SJCRH30 (cell line): ENCODE results near the gene CMIP. TPM values are rescaled to one million over a fixed set of nuclear protein-coding genes. Genes with fewer than 3 reads are reported as not detected.

ENCODE experiments used
- DNase-seq, 2 experiments: peaks; one replicate each; pipeline ENCODE4 v3.0.0-alpha.2; 2015 to 2020
- H3K27ac ChIP-seq: fragments of 250-450 bp; sonication (Bioruptor Pico); 2 replicates; pipeline ENCODE4 v1.5.1; 2020; ENCODE audit warnings: mild to moderate bottlenecking, moderate library complexity
- H3K27me3 ChIP-seq: fragments of 250-450 bp; sonication (Bioruptor Pico); 2 replicates; pipeline ENCODE4 v1.5.1; 2020; ENCODE audit warnings: mild to moderate bottlenecking, moderate library complexity
- H3K36me3 ChIP-seq: fragments of 250-450 bp; sonication (Bioruptor Pico); 2 replicates; pipeline ENCODE4 v1.5.1; 2020; ENCODE audit warnings: mild to moderate bottlenecking, moderate library complexity
- H3K4me1 ChIP-seq: fragments of 250-450 bp; sonication (Bioruptor Pico); 2 replicates; pipeline ENCODE4 v1.5.1; 2020; ENCODE audit warnings: mild to moderate bottlenecking, moderate library complexity
- H3K4me3 ChIP-seq: fragments of 250-450 bp; sonication (Bioruptor Pico); 2 replicates; pipeline ENCODE4 v1.5.1; 2020; ENCODE audit warnings: mild to moderate bottlenecking, moderate library complexity
- H3K9me3 ChIP-seq: fragments of 250-450 bp; sonication (Bioruptor Pico); replicated peaks from 2 replicates; pipeline ENCODE4 v1.5.1; 2020; ENCODE audit warnings: mild to moderate bottlenecking, moderate library complexity
- total RNA-seq: library from RNA; depleted of rRNA; stranded (reverse); fragments of >200 nt; shearing (Covaris generic); gene quantifications from 2 replicates; pipeline ENCODE4 v1.2.3, GENCODE V29; 2014

CMIP gene
- total RNA-seq, 1 experiment from 2014 or later: 12.9 TPM

DNA sequence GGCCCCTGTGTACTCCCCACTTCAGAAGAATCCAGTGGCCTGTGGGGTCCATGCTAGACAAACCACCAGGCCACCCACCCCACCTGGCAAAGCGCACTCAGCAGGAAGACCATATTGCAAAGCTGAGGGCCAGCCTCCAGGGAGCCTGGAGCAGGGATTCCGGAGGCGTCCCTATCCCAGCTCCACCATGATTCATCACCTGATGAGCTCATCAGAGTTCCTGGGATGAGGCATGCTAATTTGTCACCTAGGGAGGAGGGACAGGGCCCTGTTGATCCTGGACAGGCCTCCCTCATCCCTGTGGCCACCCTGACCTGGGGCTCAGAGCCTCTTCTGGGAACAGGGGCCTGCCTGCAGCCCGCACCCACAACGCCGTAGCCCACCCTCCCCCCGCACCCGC is 202.9 kb downstream of the CMIP start:
- Histone ChIP-seq H3K4me1 (peaks cover 35% of the 10 kb centered on the region), H3K36me3 (no peaks in the 10 kb centered on the region), H3K27me3 (no peaks in the 10 kb centered on the region), H3K4me3 (no peak overlapping the region), H3K9me3 (no peaks in the 10 kb centered on the region), H3K27ac (no peak overlapping the region)
- no peak for DNase-seq

DNA sequence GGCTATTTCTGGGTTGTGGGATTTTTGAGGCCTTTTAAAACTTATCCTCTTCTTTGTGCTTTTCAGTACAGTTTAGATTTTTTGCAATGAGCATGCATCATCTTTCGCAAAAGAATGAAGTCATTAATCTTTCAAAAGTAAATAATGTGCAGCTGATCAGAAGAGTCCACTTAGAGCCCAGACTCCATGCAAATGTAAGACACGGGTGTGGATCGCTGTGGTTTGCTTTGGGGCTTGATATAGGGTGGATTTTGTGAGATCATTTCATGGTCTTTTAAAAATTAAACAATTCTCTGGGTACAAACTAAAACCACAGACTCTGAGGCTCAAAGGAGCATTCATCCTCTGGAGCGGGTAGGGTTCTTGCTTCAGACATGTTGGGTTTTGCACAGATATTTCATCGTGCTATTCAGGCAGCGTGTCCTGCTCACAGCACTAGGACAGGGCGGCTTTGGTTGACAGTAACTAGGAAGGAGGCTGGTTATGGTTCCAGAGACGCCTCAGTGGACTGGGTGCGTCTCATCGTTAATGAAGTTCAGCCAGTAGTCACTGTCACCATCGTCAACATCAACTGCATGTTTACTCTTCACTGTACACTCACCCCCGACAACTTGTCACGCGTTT is 205.1 kb downstream of the CMIP start:
- no peak for DNase-seq

DNA sequence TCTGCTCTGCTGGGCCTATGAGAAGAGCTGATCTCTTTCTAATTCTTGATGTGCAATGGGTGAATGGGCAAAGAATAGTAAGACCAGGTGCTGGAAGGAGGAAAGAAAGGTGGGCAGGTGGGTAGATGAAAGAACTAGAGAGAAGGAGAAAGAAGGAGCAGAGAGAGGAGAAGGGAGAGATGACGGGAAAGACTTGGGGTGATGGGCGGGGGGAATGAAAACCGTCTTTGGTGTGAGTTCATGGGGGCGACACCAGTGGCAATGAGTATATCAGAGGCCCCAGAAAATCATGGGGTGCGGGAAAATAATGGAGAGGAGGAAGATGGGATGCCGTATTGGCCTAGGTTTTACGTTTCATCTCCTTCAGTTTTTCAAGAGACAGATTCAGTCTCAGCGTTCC is 205.7 kb downstream of the CMIP start:
- no peak overlapping the region for H3K4me3 ChIP-seq
- no peaks in the 10 kb centered on the region for H3K9me3 ChIP-seq
- peaks cover 34% of the 10 kb centered on the region for H3K4me1 ChIP-seq
- H3K36me3 ChIP-seq: no peaks in the 10 kb centered on the region
- H3K27ac ChIP-seq: no peak overlapping the region
- no peaks in the 10 kb centered on the region for H3K27me3 ChIP-seq
- DNase-seq: no peak

More for the DNA sequence above, 205.1 kb downstream of the CMIP start:
- peak overlapping the region; percentile 15; the same call in 1 of the 2 replicates for H3K27ac ChIP-seq
- no peaks in the 10 kb centered on the region for H3K36me3 ChIP-seq
- H3K9me3 ChIP-seq: no peaks in the 10 kb centered on the region
- H3K4me1 ChIP-seq: peaks cover 38% of the 10 kb centered on the region
- no peak overlapping the region for H3K4me3 ChIP-seq
- no peaks in the 10 kb centered on the region for H3K27me3 ChIP-seq

DNA sequence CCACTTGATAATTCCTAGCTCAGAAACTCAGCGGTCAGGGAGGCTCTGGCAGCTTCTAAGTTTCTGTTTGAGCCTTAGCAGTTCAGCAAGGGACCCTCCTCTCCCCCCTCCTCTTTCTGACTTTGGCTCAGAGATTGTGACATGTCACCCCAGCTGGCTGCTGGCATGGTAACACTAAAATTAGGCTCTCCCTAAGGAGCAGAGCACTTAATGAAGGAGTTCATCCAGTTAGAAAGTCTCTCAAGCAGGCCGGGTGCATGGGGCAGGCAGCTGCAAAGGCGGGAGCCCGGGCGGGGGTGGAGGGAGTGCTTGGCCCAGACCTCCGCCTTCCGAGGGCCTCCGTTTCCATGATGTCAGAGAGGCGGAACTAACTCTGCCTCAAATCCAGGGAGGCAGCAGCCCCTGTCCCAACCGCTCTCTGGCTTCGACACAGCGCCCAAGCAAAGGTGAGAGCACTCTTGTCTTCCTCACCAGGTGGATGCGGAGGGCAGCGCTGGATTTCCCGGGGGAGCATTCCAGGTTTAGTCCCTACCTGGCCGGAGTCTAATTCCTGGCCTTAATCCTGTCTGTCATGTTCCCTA is 206.5 kb downstream of the CMIP start:
- H3K27me3 ChIP-seq: no peaks in the 10 kb centered on the region
- H3K9me3 ChIP-seq: no peaks in the 10 kb centered on the region
- no peaks in the 10 kb centered on the region for H3K36me3 ChIP-seq
- H3K4me3 ChIP-seq: no peak overlapping the region
- peak; percentile 73 to 75 for DNase-seq
- peak overlapping the region; percentile 71 for H3K27ac ChIP-seq
- H3K4me1 ChIP-seq: peaks cover 34% of the 10 kb centered on the region

DNA sequence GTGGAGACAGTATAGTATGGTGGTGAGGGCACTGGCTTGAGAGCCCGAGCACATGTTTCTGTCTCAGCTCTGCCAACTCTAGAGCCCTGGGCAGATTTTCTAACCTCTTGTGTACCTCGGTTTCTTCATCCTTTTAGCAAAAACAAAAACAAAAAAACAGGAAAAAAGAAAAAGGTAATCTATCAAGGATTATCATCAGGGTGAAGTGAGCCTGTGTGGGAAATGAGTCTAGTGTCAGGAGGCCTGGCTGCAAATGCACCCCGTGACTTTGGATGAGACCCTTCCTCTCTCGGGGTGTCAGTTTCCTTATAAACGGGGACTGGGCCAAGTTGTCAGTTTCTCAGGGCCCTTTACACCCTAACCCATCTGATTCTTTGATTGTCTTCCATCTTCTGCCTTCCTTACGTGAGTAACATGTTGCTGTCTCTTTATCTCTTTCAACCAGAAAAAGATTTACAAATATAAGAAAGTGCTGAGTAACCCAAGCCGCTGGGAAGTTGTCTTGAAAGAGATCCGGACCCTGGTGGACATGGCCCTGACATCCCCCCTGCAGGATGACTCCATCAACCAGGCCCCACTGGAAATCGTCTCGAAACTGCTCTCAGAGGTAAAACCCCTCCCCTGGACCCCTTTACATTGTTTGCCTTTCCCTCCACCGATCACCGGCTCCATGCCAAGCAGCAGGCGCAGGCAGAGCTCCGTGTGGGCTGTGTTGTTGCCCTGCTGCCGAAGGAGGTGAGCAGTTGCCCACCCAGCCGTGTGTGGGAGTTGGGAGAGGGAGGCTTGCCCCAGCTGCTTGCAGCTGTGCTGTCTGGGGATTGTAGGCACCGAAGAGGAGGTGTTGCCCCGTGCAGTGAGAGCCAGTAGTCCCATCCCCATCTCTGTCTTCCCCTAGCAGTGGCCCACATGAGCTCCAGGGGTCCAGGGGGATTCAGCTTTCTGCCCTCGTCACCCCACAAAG is 207.4 kb downstream of the CMIP start:
- Histone ChIP-seq H3K27ac (peak overlapping the region; percentile 71), H3K9me3 (no peaks in the 10 kb centered on the region), H3K36me3 (no peaks in the 10 kb centered on the region), H3K4me3 (no peak overlapping the region), H3K27me3 (no peaks in the 10 kb centered on the region), H3K4me1 (peaks cover 39% of the 10 kb centered on the region)
- DNase-seq: peak in 1 of 2 experiments; percentile 55

DNA sequence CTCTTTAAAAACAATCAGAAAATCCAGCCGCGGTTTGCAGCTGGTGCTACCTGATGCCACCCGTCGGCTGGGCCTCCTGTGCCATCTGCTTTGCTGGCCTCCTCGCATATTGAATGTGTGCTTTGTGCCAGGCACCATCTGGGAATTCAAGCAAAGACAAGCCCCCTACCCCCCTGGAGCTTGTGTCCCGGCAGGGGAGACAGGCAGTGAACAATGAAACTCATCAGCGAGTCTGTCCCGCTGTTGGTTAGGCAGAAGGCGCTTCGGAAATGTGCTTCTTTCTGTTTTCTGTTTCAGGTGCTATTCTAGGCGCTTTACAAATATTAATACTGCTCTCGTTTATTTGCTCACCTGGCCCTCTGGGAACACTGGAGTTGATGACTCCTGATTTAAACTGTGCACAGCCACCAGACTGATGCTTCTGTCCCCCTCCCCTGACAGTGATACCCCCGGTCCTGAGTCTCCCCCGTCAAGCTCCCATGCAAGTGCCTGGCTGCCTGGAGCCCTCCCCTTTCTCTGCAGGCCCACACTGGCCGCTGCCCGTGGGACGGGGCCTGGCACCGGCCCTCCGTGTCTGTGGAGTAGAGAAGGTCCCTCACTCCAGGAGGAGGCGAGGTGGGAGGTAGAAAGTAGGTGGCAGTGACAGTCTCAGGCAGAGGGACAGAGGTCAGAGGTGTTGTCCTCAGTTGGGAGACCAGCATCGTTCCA is 208.3 kb downstream of the CMIP start:
- Histone ChIP-seq H3K27ac (peak overlapping the region; percentile 71; the same call in 1 of the 2 replicates), H3K36me3 (no peaks in the 10 kb centered on the region), H3K4me3 (no peak overlapping the region), H3K9me3 (no peaks in the 10 kb centered on the region), H3K4me1 (peaks cover 44% of the 10 kb centered on the region), H3K27me3 (no peaks in the 10 kb centered on the region)
- no peak for DNase-seq

DNA sequence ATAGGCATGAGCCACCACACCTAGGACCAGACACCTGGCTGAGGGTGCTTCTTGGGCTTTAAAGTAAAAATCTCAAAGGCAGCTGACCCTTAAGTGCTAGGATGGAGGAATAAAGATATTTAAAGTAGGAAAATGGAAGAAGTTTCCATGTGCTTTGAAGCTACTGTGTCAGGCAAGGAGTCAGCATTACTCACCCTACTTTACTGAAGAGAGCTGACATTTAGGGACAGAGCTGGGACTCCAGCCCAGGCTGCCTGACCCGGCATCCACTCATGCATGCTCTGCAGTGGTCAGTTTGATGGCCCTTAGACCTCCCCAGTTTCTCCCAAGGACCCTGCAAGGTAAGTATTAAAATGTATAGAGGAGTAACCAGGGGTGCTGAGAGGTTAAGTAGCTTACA is 209.7 kb downstream of the CMIP start:
- Histone ChIP-seq H3K4me1 (peaks cover 44% of the 10 kb centered on the region), H3K36me3 (0 out of 2 replicates have a peak, but pooled peaks cover 2% of the 10 kb centered on the region), H3K4me3 (no peak overlapping the region), H3K27me3 (no peaks in the 10 kb centered on the region), H3K9me3 (no peaks in the 10 kb centered on the region), H3K27ac (no peak overlapping the region)
- no peak for DNase-seq

DNA sequence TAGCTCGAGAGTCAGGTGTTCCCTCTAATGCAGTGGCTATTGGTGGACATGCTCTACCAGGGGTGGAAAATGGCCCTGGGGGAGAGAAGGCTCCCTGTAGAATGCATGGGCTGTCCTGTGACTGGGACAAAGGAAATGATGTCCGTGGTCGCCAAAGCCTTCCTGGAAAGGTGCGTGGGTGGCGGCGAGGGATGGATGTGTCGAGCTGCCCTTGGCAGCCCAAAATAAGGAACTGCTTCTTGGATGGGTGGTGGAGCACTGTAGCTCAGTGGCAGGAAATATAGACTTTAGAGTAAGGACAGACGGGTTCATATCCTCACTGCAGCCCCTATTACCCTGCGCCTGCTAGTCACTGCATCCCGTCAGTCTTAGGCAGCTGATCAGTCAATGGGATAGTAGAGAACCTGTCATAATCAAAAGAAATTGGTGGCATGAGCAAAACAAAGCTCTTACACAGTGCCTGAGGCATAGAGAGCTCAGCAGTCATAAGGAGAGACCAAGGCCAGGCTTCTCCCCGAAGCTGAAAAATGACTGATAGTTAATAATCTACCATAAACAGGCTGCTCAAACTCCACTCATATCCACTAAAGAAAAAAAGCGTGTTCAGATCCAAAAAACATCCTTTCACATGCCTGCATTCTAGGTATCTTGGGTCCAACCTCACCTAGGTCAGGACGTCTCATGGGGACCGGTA is 211.0 kb downstream of the CMIP start:
- Histone ChIP-seq H3K27ac (no peak overlapping the region), H3K4me1 (peaks cover 37% of the 10 kb centered on the region), H3K36me3 (0 out of 2 replicates have a peak, but pooled peaks cover 2% of the 10 kb centered on the region), H3K27me3 (no peaks in the 10 kb centered on the region), H3K4me3 (no peak overlapping the region), H3K9me3 (no peaks in the 10 kb centered on the region)
- DNase-seq: no peak

DNA sequence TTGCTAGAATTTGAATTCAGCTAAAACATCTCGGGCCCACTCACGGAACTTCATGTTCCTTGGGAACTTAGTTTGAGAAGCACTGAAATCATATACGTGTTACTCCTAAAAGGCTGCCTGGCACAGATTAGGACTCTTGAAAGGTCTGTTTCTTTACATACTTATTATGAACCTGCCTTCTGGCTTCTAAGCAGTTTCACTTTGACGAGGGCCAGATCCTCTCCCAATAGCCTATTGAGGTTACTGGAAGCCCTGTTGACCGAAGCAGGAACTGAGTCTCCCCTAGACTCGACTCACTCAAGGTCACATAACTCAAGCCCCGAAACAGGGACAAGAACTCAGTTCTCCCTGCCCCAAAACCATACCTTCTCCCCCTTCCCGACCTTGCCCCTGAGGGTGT is 212.6 kb downstream of the CMIP start:
- 0 out of 2 replicates have a peak, but pooled peaks cover 2% of the 10 kb centered on the region for H3K36me3 ChIP-seq
- H3K4me1 ChIP-seq: peaks cover 26% of the 10 kb centered on the region
- H3K4me3 ChIP-seq: peak overlapping the region; percentile 35
- H3K27me3 ChIP-seq: no peaks in the 10 kb centered on the region
- peak overlapping the region; percentile 79 for H3K27ac ChIP-seq
- H3K9me3 ChIP-seq: no peaks in the 10 kb centered on the region
- no peak for DNase-seq

DNA sequence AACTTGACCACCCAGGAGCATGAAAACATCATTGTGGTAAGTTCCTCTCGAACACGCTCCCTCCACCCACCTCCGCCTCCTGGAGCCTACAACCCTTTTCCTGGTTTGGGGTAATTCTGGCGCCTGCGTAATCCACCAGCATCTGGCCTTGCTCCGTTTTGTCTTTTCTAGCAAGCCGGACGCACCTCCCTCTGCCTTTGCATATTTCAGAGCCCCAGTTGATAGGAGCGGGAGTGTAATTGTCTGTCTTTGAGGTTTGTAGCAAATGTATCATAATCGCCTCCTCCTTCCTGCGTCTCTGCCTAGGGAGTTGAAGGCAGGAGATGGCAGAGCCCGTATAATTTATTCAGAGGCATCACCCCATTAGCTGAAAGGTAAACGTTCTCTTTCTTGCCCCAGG is 213.2 kb downstream of the CMIP start:
- no peaks in the 10 kb centered on the region for H3K9me3 ChIP-seq
- H3K4me3 ChIP-seq: peak overlapping the region; percentile 35
- peak overlapping the region; percentile 79 for H3K27ac ChIP-seq
- peak; percentile 82 to 83 for DNase-seq
- peaks cover 20% of the 10 kb centered on the region for H3K4me1 ChIP-seq
- H3K27me3 ChIP-seq: no peaks in the 10 kb centered on the region
- 0 out of 2 replicates have a peak, but pooled peaks cover 2% of the 10 kb centered on the region for H3K36me3 ChIP-seq

DNA sequence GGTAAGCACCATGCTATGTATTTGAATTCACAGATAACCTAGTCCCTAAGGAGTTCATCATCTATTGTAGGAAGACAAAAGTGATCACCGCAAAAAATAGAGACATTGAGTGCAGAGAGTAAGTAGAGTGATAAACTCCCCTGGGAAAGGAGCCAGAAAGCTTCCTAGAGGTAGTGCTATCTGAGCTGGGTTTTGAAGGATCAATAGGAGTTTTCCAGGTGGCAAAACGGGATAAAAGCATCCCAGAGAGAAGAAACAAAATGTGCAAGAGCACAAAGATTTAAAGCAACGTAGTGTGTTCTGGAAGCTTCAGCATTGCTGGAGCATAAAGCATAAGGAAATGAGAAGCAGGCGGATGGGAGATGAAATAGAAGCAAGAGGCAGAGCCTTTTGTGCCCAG is 213.8 kb downstream of the CMIP start:
- Histone ChIP-seq H3K36me3 (0 out of 2 replicates have a peak, but pooled peaks cover 2% of the 10 kb centered on the region), H3K4me1 (peaks cover 19% of the 10 kb centered on the region), H3K27ac (no peak overlapping the region; the same call in 1 of the 2 replicates), H3K27me3 (no peaks in the 10 kb centered on the region), H3K4me3 (no peak overlapping the region), H3K9me3 (no peaks in the 10 kb centered on the region)
- no peak for DNase-seq

DNA sequence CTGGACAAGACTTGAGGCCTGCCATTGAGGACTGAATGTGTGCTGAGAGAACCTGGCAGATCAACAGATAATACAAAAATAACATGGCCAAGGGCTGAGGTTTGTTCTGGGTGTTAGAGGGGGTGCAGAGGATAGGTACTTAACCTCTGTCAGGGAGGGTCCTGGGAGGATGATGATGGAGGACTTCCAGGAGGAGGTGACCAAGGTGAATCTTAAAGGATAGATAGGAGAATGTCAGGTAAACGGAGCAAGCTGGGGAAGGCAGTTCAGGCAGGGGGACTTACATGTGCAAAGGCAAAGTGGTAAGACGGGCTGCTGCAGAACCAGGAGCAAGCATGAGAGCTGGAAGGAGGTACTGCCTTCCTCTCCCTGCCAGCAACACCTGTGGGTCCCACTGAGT is 214.6 kb downstream of the CMIP start:
- H3K27me3 ChIP-seq: no peaks in the 10 kb centered on the region
- no peak overlapping the region for H3K4me3 ChIP-seq
- H3K27ac ChIP-seq: no peak overlapping the region
- peaks cover 19% of the 10 kb centered on the region for H3K4me1 ChIP-seq
- no peaks in the 10 kb centered on the region for H3K9me3 ChIP-seq
- no peak for DNase-seq
- 0 out of 2 replicates have a peak, but pooled peaks cover 2% of the 10 kb centered on the region for H3K36me3 ChIP-seq

DNA sequence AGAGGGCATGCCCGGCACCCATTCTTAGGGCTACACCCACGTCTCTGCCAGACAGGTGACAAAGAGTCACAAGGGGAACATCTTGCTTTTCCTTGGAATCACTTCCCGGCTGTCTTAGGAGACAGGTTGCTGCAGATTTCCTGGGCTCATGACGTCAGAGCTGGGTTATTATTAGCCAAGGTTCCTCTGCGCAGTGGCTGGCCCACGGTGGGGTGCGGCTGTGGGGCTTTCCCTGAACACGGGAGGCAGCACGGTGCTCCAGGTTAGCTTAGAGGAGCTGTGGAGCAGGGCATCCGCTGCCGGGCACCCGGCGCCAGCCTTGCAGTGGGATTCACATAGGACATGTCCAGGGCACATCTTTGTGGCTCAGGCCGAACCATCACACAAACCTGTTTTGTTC is 216.5 kb downstream of the CMIP start:
- Histone ChIP-seq H3K4me3 (no peak overlapping the region), H3K4me1 (peaks cover 19% of the 10 kb centered on the region), H3K9me3 (no peaks in the 10 kb centered on the region), H3K27me3 (no peaks in the 10 kb centered on the region), H3K36me3 (peaks cover 2% of the 10 kb centered on the region; the same call in 1 of the 2 replicates), H3K27ac (no peak overlapping the region)
- DNase-seq: no peak

DNA sequence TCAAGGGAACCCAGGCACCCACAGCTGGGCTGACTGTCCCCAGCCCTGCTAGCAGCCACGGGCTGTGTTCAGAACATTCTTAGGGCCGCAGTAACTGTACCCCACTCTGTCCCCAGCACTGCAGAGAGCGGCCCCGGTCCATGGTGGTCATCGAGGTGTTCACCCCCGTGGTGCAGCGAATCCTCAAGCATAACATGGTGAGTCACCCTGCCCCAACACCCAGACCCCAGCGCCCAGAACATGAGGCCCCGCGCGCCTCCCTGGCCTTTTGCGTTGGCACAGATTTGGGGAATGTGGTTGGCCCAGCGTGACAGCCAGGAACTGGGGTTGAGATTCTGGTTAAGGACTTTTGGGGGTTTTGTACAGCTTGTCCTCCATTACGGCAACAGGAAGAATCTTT is 219.5 kb downstream of the CMIP start:
- Histone ChIP-seq H3K4me1 (peaks cover 3% of the 10 kb centered on the region; the same call in 1 of the 2 replicates), H3K27ac (no peak overlapping the region), H3K27me3 (no peaks in the 10 kb centered on the region), H3K36me3 (no peaks in the 10 kb centered on the region; the same call in 1 of the 2 replicates), H3K4me3 (no peak overlapping the region), H3K9me3 (no peaks in the 10 kb centered on the region)
- DNase-seq: no peak
